Measurements from ENCODE around the gene ECSCR.

ECSCR gene

DNA sequence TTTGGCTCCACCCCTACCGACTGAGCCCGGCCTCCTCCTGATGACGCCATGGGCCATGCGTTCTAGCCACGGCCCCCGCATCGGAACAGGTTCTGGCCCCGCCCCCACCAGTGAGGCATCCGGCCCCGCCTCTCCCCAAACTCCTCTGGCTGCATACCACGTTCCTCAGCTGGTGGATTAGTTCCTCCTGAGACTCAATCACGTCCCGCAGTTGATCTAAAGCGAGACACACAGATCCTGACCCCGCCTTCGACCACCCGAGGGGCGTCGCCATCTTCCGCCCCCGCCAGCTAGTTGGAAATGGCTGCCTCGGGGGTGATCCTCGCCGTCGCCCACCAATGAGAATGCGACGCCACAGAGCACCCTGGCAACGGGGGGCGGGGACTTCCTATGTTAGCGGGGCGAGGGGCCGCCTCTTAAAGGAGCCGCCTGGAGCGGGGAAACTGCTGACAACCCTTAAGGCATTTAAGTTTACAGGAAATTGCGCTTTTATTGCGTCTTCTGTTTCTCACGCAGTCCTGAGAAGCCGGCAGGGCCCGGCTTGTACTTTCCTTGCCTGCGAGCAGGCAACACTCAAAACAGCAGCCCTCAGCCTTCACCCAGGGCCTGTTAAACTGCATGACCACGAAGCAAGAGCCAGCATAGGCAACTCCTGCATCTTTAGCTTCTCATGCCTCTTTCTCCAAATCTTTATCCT lies 58.6 kb downstream of the ECSCR start, which contains the start of gene SPATA24:
Gene SPATA24, minus strand, starts transcription at position 303 of the 697 bp plus-strand sequence. Its CDS starts 29 bp downstream, at position 274.
- H4K20me1 ChIP-seq = no peaks in the 10 kb centered on the region
- no peak for TF ChIP-seq Cebpa-rat (IDR thresholded peaks at IDR 0.05)
- peak within 1 kb of the TSS; percentile 51 to 72 (median 61) for H3K4me3 ChIP-seq
- peak within 1 kb of the TSS; percentile 67 to 81 (median 76) for H3K9ac ChIP-seq
- 0 out of 22 replicates have a peak, but pooled peaks cover 0 to 3% (median 0%) of the 10 kb centered on the region in 11 experiments for H3K36me3 ChIP-seq
- H3K27me3 ChIP-seq = no peaks in the 10 kb centered on the region
- no peaks in the 10 kb centered on the region for H3K9me3 ChIP-seq (replicated peaks in 1 of 11)
- H3K4me1 ChIP-seq = peaks cover 22 to 76% (median 49%) of the 10 kb centered on the region in 10 experiments
- peak within 1 kb of the TSS; percentile 87 to 99 (median 91) for H3K4me2 ChIP-seq
- peak within 1 kb of the TSS; percentile 62 to 85 (median 82) for H3K27ac ChIP-seq

DNA sequence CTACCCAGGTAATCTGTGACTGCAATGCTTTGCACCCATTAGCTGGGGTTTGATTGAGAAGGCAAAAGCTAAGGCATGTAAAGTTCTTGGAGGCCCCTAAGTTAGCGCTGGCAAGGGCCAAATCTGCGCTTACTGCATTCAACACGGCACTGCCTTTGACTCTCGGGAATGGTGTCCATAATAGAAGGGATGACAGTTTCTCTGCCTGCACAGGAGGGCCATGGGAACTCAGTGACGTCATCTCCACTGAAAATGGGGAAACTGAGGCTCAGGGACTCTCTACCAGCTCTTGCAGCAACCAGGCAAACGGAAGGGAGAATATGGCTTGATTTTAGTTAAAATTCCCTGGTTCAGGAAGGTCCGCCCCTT lies 59.1 kb downstream of the ECSCR start:
- Histone ChIP-seq H3K9ac (peak overlapping the region; percentile 67 to 81 (median 76)), H3K4me2 (peak overlapping the region; percentile 79 to 99 (median 91)), H3K27me3 (no peaks in the 10 kb centered on the region), H3K4me1 (peaks cover 22 to 71% (median 48%) of the 10 kb centered on the region in 10 experiments), H3K27ac (peak overlapping the region; percentile 62 to 85 (median 82)), H3K9me3 (replicated peaks in 1 of 11) (no peaks in the 10 kb centered on the region), H3K4me3 (peak overlapping the region; percentile 51 to 72 (median 61)), H3K36me3 (0 out of 22 replicates have a peak, but pooled peaks cover 0 to 3% (median 0%) of the 10 kb centered on the region in 11 experiments), H4K20me1 (no peaks in the 10 kb centered on the region)
- TF ChIP-seq Cebpa-rat (IDR thresholded peaks at IDR 0.05) = no peak

DNA sequence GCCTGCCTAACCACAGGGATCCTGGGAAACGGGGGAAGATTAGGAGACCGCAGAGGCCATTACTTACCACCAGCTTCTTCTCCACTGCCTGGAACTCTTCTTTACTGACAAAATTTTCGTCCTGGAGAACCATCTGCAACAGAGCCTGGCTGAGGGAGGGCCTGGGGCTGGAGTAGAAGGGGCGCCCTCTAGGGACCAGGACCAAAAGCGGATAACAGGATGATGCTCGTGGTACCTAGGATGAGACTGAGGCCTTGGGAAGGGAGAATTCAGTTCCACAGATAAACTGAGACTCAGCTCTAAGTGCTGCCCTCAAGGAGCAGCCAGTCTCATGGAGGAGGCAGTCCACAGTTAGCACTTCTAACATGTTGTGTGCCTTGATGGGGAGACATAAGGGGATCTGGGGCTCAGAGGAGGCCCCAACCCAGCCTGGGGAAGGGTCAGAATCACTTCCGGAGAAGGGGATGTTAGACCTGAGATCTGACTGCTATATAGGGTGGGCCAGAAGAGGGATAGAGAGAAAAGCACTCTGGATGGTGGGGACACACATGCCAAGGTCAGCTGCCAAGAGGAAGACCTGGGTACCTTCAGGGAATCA lies 59.9 kb downstream of the ECSCR start:
- Histone ChIP-seq H3K9ac (peak overlapping the region in 9 of 11 experiments; percentile 68 to 81 (median 76); a peak in 10 of 22 replicates), H3K4me2 (peak overlapping the region; percentile 79 to 99 (median 91)), H3K4me3 (peak overlapping the region in 5 of 10 experiments; percentile 51 to 67 (median 61); a peak in 9 of 20 replicates), H3K36me3 (peaks cover 0 to 3% (median 0%) of the 10 kb centered on the region in 11 experiments; a peak in 1 of 22 replicates), H3K27ac (peak overlapping the region in 9 of 11 experiments; percentile 62 to 85 (median 81); a peak in 12 of 22 replicates), H3K4me1 (peaks cover 28 to 69% (median 47%) of the 10 kb centered on the region in 10 experiments), H4K20me1 (no peaks in the 10 kb centered on the region; a peak in 1 of 22 replicates), H3K9me3 (replicated peaks in 1 of 11) (no peaks in the 10 kb centered on the region), H3K27me3 (no peaks in the 10 kb centered on the region)
- no peak for TF ChIP-seq Cebpa-rat (IDR thresholded peaks at IDR 0.05)

DNA sequence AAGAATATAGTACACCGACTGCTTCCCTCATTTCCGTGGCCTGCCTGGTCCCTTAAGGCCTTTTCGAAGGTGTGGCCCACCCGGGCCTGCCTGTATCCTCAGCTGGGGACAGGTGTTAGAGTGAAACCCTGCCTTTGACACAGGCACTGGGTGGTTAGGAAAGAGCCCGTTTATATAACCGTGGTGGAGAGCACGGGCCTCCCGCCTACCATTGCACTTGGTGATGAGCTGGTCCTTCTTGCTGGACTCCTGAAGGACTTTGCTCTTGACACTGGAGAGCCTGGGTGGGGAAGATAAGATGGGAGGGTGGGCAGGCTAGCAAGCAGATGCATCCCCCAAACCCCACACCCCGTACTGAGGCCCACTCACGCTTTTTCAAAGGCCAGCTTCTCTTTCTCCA lies 61.0 kb downstream of the ECSCR start:
- no peaks in the 10 kb centered on the region for H3K9me3 ChIP-seq (replicated peaks in 1 of 11)
- H3K4me3 ChIP-seq = no peak overlapping the region
- peaks cover 0 to 7% (median 5%) of the 10 kb centered on the region in 11 experiments; a peak in 9 of 22 replicates for H3K36me3 ChIP-seq
- no peaks in the 10 kb centered on the region for H3K27me3 ChIP-seq
- H3K27ac ChIP-seq = no peak overlapping the region
- peaks cover 37 to 68% (median 52%) of the 10 kb centered on the region in 10 experiments for H3K4me1 ChIP-seq
- H3K4me2 ChIP-seq = no peak overlapping the region
- peaks cover 0 to 8% (median 5%) of the 10 kb centered on the region in 11 experiments; a peak in 11 of 22 replicates for H4K20me1 ChIP-seq
- TF ChIP-seq Cebpa-rat (IDR thresholded peaks at IDR 0.05) = no peak
- H3K9ac ChIP-seq = no peak overlapping the region

DNA sequence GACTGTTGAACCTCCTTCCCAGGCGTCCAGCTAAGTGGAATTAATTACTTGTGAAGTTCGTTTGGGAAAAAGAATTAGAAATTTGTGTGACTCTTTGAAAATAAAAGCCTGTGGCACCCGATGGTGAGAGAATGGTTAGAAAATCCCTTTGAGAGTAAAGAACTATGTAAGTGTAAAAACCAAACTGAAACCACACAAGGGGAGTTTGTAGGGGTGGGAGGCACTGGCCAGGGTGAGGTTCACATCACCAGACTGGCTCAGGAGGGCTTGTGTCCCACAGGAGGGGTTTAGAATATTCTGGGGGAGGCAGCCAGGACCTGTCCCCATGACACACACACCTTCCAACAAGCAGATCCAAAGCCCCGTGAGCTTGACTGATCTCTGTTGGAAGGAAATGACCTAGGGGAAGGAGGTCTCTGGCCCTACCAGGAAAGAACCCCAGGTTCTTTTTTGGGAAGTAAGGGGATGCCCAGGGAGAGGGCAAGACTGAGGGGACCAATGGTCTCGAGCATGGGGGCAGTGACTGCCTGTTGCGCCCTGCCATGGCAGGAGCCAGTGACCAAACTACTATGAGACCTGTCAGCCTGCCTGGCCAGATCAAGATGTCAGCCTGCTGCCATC lies 62.9 kb downstream of the ECSCR start:
- Histone ChIP-seq H3K27me3 (no peaks in the 10 kb centered on the region), H3K36me3 (peaks cover 0 to 27% (median 21%) of the 10 kb centered on the region in 11 experiments; a peak in 15 of 22 replicates), H3K4me2 (peak overlapping the region in 5 of 11 experiments; percentile 5 to 35 (median 21); a peak in 6 of 22 replicates), H3K27ac (peak overlapping the region in 2 of 11 experiments; percentile 17 to 40; a peak in 2 of 22 replicates), H3K4me3 (no peak overlapping the region), H3K9ac (no peak overlapping the region; a peak in 1 of 22 replicates), H3K4me1 (peaks cover 52 to 70% (median 63%) of the 10 kb centered on the region in 10 experiments), H3K9me3 (replicated peaks in 1 of 11) (no peaks in the 10 kb centered on the region), H4K20me1 (peaks cover 0 to 27% (median 24%) of the 10 kb centered on the region in 11 experiments; a peak in 18 of 22 replicates)
- no peak for TF ChIP-seq Cebpa-rat (IDR thresholded peaks at IDR 0.05)
